ENCODE results near the gene DAB1.

Gene DAB1

DNA sequence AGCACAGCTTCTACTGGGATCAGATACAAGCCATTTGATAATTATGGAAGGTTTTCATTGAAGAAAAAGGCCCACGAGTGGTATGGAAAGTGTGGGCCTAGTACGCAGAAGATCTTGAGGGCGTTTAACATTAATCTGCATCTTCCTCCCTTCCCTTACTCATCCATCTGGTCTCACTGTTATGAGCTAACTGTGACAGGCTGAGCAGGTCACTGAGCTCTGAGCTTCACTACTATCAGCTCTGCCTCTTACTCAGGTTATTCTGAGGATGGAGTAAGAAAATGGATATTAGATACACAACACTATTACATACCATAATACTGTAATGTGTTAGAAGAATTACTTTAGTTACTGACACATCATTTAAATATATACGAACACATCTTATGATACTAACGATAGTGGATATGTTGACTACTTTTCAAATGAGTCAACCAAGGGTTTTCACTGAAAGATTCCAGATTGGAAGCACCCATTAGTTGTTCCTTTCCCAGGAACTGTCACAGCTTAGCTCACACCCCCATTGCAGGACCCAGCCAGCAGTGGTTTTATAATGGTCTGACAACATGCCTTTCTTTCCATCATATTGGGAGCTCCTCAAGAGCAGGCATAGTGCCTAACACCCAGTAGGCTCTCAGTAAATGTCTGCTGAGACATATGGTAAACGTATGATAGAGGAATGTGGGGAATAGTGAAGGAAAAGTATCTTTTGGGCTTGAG is 360.3 kb downstream of the DAB1 start:
- no peak for DNase-seq

DNA sequence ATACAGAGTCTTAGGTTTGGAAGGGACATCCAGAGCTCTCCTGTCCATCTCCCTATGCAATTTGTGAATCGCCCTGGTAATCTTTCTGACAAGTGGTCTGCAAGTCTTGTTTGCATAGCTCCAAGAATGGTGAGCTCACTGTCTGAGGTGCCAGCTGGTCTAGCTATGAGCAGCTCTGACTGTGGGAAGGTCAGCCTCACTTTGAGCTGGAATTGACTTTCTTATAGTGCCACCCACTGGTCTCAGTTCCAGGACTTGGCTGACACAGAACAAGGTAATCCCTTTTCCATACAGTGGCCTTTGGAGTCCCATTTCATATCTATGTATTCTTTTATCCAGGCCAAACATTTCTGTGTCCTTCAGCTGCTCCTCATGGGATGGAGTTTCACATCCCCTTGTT is 362.5 kb downstream of the DAB1 start:
- no peak for DNase-seq

DNA sequence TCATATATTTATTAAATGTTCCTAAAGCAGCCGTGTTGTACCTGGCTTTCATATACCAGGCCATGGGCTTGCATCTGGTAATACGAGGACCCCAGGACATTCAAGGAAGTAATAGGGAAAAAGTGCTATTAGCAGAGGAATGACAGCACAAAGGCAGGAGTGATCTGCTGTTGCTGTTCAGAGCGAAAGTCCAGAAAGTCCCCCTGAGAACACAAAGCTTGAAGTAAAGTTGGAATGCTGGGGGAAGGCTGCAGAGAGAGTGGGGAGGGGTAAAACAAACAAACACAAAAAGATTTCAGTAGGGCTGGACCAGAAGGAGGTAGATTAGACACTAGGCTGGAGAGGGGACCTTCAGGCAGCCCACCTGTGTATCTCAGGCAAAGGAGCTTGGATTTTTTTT is 363.4 kb downstream of the DAB1 start:
- DNase-seq: no peak

DNA sequence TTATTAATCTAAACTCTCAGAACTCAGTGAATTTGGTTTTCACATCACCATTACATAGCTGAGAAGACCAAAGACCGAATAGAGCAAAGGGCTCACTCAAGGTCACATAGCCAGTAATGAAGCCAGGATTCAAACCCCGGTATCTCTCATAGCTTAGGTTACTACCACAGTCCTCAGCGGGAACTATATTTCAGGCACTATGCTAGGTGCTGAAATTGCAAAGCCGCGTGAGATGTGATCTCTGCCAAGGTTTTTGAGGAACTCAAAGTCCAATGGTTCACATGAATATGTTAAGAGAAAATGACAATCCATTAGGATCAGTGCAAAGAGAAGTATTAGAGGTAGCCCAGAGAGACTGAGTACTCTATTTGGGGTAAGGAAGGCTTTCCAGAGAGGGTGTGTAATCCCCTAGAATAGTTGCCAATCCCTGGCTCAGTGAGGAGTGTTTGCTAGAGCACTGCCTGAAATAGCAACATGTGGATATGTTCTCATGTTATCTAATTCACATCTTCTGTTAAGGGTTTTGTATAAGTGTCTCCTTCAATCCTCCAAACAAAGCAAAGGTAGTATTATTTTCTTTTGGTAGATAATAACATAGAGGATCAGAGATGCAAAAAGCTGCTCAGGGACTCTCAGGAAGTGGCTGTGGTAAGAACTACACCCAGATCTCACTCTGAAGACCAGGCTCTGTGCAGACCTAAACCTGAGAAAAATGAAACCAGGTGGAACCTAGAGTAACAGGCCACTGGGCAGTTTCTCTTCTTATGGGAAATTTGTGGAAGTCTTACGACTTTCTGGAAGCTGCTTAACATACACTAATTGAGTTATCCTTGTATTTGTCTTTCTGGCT is 365.0 kb downstream of the DAB1 start:
- DNase-seq: no peak

DNA sequence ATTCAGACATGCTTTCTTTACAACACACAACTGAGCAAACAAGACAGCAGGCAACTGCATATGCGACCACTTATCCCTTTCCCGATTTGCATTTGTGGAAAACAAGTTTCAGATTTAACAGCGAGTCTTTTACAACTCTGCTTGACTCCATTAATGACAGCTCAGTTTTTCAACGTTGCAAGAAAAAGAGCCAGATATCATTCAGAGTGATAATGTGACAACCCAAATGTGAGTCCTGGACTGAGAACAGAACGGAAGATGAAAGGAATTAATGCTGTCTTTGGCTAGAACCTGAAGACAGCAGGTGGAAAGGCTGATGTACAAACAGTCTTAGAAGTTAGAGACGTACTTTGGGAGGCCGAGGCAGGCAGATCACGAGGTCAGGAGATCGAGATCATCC is 375.0 kb downstream of the DAB1 start:
- DNase-seq: no peak

DNA sequence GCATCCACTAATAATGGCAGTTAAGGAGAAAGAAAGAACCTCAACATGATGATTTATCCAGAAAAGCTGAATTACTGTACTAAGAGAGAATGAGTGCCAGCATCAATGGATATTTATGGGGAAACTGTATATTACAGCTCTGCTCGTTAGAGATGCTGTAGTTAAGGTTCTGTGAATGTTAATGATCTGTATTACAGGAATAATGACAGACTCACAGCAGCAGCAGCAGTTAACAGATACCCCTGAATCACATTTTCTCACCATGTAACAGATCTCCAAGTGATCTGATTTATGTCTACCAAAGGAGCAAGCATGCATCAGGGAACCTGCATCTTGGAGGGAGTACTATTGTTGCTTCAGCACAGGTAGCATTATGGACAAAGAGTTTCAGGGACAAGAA is 377.4 kb downstream of the DAB1 start:
- no peak for DNase-seq

DNA sequence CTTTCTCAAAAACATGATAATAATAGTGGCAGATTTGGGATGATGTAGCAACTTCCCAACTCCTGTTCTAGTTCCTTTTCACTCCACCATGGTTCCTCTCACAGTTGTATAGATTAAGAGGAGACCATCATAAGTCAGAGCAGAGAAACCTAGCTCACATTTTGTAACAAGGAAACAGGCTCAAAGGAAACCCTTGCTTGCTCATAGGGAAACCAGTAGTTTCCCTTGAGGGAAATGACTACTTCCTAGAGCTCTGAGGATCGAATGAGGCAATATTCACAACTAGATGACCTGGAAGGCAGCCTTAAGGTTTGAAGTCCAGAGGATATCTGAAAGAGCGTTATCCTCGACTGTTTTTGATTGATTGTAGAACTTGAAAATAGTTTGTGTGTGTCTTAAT is 382.0 kb downstream of the DAB1 start:
- no peak for DNase-seq

DNA sequence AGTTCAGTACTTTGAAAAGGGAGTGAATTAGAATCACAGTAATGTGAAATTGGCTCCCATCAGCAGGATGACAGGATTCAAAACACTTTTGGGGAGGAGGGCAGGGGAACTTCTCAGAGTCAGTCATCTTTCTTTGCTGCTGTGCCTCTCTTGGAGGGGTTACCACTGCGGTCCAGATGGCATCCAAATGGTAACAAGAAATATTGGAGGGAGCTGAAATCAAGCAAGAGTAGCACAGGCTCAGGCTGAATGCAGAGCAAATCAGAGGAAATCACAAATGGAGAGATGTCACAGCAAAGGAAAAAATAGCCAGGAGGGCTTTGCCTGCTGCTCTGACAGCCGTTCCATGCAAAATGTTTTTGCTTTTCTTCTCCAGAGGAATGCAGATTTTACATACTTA is 383.0 kb downstream of the DAB1 start:
- DNase-seq: no peak

DNA sequence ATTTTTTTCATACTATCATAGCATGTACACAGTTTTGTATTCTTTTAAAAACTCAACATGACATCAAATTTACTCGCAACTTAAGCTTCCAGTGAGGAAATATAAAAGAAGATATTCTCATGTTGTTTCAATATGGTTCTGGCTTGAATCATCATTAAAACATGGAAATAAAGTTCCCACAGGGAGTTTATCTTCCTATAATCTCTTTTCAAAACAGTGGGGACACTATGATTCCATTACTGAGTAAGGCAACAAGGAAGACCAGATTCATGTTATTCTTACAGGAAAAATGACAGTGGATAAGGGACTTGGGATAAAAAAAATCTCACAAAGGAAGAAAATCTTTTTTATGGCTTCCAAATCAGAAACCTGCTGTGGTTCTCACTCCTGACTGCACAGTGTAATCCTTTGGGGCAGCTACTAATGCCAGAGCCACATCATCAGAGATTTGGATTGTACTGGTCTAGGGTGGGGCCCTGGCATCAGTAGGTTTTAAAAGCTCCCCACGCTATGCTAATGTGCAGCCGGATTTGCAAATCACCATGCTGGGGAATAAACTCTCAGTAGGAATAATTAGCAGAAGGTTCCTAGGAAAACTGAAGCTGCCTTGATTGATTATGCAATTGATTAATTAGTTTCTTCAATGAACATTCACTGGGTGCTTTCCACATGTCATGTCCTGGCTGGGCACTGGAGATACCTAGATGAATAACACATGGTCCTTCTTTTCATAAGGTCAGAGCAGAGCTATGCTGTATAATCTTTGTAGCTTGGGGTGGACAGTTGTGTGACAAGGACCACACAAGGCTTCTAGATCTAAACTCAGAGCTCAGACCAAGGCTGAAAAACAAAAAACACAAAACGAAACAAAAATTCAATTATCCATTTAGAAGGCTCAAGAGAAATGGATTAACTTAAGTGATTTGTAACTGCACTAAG is 386.9 kb downstream of the DAB1 start:
- no peak for DNase-seq

DNA sequence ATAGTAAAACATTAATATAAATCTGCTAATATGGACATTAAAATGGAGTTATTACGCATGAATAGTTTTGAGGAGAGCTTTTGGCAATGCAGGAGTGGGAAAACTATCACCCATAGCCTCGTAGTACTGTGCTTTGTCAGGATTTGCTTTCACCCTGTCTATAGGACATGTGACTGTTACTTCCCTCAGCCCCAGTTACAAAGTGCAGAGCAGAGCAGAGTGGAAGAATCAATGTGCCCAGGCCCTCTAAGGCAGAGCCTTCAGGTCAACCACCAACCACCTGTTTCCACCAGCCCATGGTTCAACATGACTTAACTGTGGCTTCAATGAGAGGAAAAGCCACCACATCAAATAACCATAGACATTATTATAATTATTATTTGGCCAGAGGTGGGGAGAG is 389.1 kb downstream of the DAB1 start:
- no peak for DNase-seq

DNA sequence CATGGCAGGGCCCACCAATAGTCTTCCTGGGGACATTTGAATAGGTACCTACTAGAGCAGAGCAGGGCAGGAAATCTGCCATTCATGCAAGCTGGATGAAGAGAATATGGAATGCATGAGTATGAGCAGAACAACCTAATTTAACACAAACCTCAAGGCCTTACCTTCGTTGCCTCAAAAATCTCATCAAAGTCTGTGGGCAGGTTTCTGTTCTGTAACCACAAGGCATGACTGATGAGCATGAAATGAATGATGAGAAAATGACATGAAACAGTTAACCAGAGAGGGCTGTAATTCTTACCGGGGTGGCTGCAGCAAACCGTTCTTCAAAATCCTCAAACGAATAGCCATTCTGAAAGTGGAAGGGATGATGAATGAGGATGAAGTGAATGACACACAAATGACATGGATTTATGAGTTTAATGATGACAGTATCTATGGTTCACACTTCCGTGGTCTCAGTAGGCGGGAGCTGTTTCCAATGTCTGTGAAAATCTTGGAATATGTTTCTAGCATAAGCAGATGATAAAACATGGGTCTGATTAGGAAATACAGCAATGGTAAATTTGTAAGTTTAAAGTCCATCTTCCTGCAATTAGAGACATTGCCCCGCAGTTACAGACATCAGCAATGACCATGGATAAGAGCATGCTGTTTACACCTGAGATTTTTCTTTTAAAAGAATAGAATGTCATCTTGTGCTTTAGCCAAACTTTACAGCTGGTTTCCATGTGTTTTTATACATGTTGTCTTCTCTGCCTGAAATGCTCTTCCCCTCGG is 390.4 kb downstream of the DAB1 start:
- DNase-seq: no peak

DNA sequence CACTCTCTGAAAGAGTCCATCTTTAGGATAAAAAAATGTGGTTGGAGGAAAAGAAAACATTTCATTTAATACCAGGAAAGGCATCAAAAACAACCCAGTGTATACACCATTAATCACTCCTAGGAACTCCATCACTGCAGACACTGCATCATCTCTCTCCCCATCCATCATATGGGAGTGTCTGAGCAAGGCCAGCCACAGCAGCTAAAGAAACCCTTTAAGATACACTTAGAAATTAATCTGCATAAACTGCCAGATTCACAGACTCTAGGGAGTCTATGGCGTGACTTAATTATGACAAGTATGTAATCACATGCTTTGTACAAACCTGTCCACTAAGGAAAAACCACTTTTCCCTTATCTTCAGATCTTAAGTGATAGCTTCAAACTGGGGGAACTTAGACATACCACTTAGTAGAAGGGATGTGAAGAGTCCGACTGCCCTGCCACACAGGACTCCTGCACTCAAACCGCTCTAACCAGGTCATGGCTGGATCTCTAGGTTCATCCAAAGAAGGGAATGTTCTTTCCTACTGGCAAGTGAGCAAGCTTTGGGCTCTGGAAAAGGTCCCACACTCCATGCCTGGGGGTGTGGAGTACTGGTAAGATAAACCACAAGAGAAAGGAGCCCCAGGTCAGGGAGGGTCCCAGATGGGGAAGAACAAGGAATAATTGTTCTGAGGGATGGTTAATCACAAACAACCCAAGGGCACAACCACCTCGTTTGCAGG is 397.1 kb downstream of the DAB1 start:
- no peak for DNase-seq

DNA sequence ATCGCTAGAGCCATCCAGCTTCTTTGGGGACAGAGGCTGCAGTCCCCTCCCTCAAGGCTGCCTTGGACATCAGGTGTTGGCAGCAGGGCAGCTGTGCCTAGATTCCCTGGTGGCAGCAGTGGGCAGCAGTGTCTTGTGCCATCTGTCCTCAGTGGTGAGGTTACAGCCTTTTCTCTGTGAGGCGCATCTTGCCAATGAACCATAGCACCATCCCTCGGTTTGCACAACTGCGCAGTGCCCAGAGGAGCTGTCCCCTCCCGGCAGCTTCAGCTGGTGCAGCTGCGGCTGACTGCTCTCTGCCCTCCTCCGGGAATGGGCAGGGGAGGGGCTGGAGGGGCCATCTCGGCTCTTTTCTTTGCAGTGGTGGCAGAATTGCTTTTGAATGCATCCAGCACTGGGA is 399.0 kb downstream of the DAB1 start:
- DNase-seq: no peak

DNA sequence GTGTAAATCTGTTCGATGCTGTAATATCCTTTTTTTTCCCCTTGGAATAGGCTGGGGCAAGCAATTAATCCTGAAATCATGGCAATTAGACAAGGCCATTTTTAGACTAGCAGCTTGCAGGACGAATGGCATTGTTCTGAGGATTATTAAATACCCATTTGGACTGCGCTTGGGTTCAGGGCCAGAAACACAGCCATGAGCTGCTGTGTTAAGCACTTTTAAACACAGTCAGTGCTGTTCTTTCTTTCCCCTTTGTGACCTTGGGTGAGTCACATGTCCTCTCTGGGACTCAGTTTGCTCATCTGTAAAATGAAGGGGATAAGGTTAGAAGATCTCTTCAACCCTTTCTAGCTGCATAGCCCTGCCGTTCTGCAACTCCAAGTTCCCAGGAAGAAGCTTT is 399.4 kb downstream of the DAB1 start:
- DNase-seq: no peak

DNA sequence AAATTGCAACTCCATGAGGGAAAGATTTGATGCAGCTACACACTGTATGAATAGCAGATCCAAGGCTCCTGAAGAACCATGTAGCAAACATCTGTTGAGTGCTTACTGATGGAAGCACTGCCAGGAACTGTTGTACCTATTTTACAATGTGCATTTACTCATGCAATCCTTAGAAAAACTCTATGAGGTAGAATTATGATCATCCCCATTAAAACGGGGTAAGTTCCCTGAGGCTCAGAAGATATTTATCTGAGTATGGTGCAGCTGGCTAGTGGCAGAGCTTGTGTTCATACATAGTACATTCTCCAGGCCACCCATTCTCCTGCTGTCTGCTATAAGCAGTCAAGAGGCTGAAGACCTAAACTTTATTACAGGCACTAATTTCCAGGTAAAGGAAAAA is 403.6 kb downstream of the DAB1 start:
- DNase-seq: no peak

DNA sequence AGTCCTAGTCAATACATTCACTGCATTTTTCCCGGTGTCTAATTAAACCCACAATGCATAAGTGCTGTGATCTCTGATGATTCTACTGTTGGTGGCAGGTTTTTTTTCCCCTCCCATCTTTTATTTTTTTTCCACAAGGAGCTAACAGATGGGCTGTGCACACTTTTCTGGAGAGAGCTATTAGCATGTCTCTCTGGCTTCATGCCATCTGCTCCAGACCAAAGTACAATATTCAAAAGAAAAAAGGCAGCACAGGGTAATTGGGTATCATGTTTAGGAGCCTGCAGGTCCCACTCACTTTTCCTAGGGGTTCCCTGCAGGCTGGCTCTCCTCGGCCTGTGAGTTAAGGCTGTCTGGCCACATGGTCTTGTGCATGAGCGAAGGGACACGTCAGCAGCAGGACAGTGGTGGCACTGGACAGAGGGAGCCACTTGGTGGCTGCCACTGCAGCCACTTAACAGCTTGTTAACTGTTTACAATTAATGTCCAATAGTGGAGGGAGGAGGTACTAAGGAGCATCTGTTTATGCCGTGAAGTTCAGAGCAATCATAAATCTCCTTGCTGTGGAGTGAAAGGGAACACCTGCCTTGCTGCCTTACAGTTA is 404.5 kb downstream of the DAB1 start:
- no peak for DNase-seq

DNA sequence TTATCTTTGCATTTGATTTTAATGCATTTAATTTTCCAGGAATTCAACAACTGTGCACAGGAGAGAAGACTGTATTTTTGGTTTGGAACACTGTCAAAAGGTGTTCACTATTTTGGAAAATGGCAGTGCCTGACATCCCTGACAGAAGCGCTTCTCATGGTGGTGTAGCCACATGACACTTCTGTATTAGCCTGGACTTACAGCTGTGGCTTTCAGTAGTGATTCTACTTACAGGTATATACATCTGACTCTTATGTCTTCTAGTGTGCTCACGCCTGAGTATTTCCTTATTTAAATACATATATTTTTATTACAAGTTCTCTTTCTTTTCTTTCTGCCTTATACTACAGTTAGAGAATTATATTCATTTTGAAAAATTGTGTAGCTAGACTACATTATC is 405.7 kb downstream of the DAB1 start:
- DNase-seq: no peak

DNA sequence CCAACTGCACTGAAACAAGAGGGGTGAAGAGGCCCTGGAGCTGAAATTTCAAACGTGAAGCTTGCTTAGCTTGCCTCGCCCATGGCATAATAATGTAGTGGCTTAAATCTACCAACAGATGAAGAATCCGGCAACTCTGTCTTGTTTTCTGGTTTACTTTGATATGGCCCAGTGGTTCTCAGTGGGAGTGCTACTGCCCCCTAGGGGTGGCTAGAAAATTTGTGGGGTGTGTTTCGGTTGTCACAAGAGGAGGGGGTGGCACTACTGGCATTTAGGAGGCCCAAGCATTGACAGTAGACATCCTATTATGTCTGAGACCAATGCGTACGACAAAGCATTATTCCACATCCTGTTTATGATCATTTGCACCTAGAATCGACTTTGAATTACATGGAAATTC is 406.1 kb downstream of the DAB1 start:
- no peak for DNase-seq

DNA sequence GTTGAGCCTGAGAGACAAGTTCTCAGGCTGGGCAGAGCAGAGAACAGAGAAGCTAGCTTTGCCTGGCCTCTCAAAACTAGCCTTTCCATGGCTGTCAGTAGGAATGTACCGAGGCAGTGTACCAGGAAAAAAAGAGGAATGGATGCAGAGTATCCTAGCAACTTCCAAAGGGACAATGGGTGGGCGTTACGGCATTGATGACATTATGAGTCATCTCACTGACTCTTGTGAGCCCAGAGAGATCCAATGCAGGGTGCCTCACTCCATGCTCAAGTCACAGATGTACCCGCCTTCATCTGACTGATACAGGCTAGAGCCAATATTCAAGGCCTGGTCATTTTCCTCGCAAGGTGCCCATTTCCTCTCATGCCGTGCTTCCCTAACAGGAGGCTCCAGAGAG is 406.7 kb downstream of the DAB1 start:
- no peak for DNase-seq

DNA sequence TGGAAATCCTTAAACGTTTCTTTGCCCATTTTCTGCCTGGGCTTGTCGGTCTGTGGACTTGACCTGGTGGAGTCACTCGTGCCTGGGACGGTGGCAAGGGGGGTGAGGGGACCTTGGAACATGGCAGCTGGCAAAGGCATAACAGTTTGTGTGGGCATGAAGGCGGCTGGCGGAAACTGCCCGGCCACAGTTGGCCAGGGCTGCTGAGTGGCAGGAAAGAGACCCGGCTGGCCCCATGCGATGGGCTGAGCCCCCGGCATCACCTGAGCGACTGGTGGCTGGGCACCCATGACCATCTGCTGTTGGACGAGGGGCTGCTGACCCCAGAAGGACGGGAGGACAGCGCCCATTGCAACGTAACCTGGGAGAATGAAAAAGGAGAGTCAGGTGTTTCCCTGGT is 408.8 kb downstream of the DAB1 start:
- no peak for DNase-seq

DNA sequence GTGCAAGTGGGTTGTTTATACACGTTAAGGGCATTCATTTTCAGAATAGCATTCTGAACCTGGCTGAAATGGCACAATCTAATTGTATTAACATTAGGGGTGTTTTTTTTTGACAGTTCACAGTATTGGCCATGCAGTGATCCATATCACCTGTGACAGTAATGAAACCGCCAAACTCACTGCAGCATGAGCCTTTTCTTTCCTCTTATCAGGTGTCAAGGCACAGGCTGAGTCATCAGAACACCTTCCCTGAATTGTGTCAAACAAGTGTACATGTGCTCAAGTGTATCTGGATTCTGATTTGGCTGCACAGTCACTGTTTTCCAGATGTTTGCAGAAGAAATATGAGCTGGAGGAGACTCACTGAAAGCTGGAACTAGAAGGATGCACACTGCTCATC is 410.3 kb downstream of the DAB1 start:
- no peak for DNase-seq

Measured in T-helper 1 cell (primary cell).